Astrocyte (in vitro differentiated cells and primary cell): ENCODE data around the gene B3GALT2. TPM values are rescaled to one million over a fixed set of nuclear protein-coding genes. Genes with fewer than 3 reads are reported as not detected.

Source experiments
- DNase-seq: peaks from one replicate; pipeline ENCODE4 v3.0.0-alpha.2; 2010; ENCODE audit warnings: low read depth
- FAIRE-seq: peaks from 2 replicates; lab custom pipeline; 2011; peaks lifted over from hg19 to GRCh38; lab: Jason Lieb, UNC
- H2AFZ ChIP-seq: 2 replicates; pipeline ENCODE4 v1.6.0; 2012; ENCODE audit warnings: low read depth, low read length, inconsistent platforms
- H3K27ac ChIP-seq: 2 replicates; pipeline ENCODE4 v1.5.1; 2011; ENCODE audit warnings: low read depth, low read length, inconsistent platforms
- H3K27me3 ChIP-seq: 2 replicates; pipeline ENCODE4 v1.6.0; 2011; ENCODE audit warnings: low read length, inconsistent platforms; ENCODE audit not compliant: insufficient read depth
- H3K36me3 ChIP-seq: 2 replicates; pipeline ENCODE4 v1.5.1; 2011; ENCODE audit warnings: low read length, inconsistent platforms; ENCODE audit not compliant: insufficient read depth
- H3K4me1 ChIP-seq: 2 replicates; pipeline ENCODE4 v1.5.1; 2011; ENCODE audit warnings: low read length, inconsistent platforms; ENCODE audit not compliant: insufficient read depth
- H3K4me2 ChIP-seq: 2 replicates; pipeline ENCODE4 v1.6.0; 2012; ENCODE audit warnings: low read length, inconsistent platforms
- H3K4me3 ChIP-seq: 2 replicates; pipeline ENCODE4 v1.5.1; 2011; ENCODE audit warnings: low read depth, mild to moderate bottlenecking, low read length, inconsistent platforms; ENCODE audit not compliant: insufficient read depth
- H3K79me2 ChIP-seq: 2 replicates; pipeline ENCODE4 v1.6.0; 2012; ENCODE audit warnings: mild to moderate bottlenecking, low read length, inconsistent platforms; ENCODE audit not compliant: insufficient read depth
- H3K9ac ChIP-seq: 2 replicates; pipeline ENCODE4 v1.6.0; 2012; ENCODE audit warnings: mild to moderate bottlenecking, low read length, inconsistent platforms
- H3K9me3 ChIP-seq: 2 replicates; pipeline ENCODE4 v1.5.1; 2012; ENCODE audit warnings: low read depth, mild to moderate bottlenecking, low read length, inconsistent platforms; ENCODE audit not compliant: insufficient read depth
- H4K20me1 ChIP-seq: 2 replicates; pipeline ENCODE4 v1.6.0; 2012; ENCODE audit warnings: low read length, inconsistent platforms; ENCODE audit not compliant: insufficient read depth
- H3K27ac Mint-ChIP-seq: one replicate; pipeline ENCODE4 v1.8.0; 2021; ENCODE audit warnings: mild to moderate bottlenecking, mixed read lengths; ENCODE audit not compliant: unreplicated experiment
- H3K27me3 Mint-ChIP-seq: one replicate; pipeline ENCODE4 v1.8.0; 2021; ENCODE audit warnings: low read depth, mixed read lengths; ENCODE audit not compliant: unreplicated experiment
- H3K36me3 Mint-ChIP-seq: one replicate; pipeline ENCODE4 v1.8.0; 2021; ENCODE audit warnings: low read depth, mixed read lengths; ENCODE audit not compliant: unreplicated experiment
- H3K4me1 Mint-ChIP-seq: one replicate; pipeline ENCODE4 v1.8.0; 2021; ENCODE audit warnings: low read depth, mixed read lengths; ENCODE audit not compliant: unreplicated experiment
- H3K4me3 Mint-ChIP-seq: one replicate; pipeline ENCODE4 v1.8.0; 2021; ENCODE audit warnings: mild to moderate bottlenecking, moderate library complexity, mixed read lengths; ENCODE audit not compliant: unreplicated experiment
- H3K9me3 Mint-ChIP-seq: one replicate; pipeline ENCODE4 v1.8.0; 2021; ENCODE audit warnings: mild to moderate bottlenecking, mixed read lengths; ENCODE audit not compliant: unreplicated experiment
- EZH2 ChIP-seq: IDR thresholded peaks from 2 replicates; pipeline ENCODE4 v1.6.1; 2012; ENCODE audit warnings: mild to moderate bottlenecking, low read length, inconsistent platforms; ENCODE audit not compliant: insufficient read depth
- total RNA-seq: library from RNA; stranded (reverse); gene quantifications from 2 replicates; pipeline ENCODE4 v1.2.1, GENCODE V29; 2021
- TF ChIP-seq, protein P1 (sequence below): IDR thresholded peaks from 2 replicates; pipeline ENCODE4 v1.5.1; 2011; ENCODE audit warnings: low read depth, mild to moderate bottlenecking, inconsistent platforms, low read length, moderate library complexity; ENCODE audit not compliant: insufficient read depth

B3GALT2 gene
- total RNA-seq, 1 donor from 2014 or later: 0.39 TPM

DNA sequence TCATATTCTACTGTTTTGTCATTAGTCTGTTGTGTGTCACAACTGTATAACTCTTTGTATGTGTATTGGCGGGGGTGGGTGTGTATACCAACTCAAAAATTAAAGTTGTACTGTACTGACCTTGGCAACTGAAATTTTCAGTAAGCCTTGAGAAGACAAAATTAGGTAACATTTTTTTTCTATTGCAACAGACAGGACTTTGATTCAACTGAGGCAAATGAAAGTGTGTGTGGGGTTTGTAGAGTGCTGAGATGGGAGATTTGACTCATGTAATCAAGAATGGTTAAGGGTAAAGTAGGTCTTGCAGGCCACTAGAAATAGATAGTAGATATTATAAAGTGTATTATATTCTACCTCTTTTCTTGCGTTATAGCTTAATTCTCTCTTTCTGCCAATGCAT, 14.6 kb upstream of the B3GALT2 start:
- H3K9me3 ChIP-seq: no peaks in the 10 kb centered on the region
- H3K4me3 Mint-ChIP-seq: no peak overlapping the region
- TF ChIP-seq, protein P1, sequence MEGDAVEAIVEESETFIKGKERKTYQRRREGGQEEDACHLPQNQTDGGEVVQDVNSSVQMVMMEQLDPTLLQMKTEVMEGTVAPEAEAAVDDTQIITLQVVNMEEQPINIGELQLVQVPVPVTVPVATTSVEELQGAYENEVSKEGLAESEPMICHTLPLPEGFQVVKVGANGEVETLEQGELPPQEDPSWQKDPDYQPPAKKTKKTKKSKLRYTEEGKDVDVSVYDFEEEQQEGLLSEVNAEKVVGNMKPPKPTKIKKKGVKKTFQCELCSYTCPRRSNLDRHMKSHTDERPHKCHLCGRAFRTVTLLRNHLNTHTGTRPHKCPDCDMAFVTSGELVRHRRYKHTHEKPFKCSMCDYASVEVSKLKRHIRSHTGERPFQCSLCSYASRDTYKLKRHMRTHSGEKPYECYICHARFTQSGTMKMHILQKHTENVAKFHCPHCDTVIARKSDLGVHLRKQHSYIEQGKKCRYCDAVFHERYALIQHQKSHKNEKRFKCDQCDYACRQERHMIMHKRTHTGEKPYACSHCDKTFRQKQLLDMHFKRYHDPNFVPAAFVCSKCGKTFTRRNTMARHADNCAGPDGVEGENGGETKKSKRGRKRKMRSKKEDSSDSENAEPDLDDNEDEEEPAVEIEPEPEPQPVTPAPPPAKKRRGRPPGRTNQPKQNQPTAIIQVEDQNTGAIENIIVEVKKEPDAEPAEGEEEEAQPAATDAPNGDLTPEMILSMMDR: no peak
- no peak for TF ChIP-seq EZH2
- FAIRE-seq: no peak
- peaks cover 3% of the 10 kb centered on the region for H3K4me1 Mint-ChIP-seq
- H3K4me2 ChIP-seq: no peak overlapping the region
- no peak overlapping the region for H3K4me3 ChIP-seq
- H3K9me3 Mint-ChIP-seq: no peaks in the 10 kb centered on the region
- no peak for DNase-seq
- H4K20me1 ChIP-seq: peaks cover 12% of the 10 kb centered on the region
- no peaks in the 10 kb centered on the region for H3K27me3 Mint-ChIP-seq
- no peak overlapping the region for H3K9ac ChIP-seq
- peaks cover 58% of the 10 kb centered on the region for H3K79me2 ChIP-seq
- no peaks in the 10 kb centered on the region for H3K4me1 ChIP-seq
- no peak overlapping the region for H3K27ac ChIP-seq
- no peaks in the 10 kb centered on the region for H3K27me3 ChIP-seq
- H3K27ac Mint-ChIP-seq: no peak overlapping the region
- peaks cover 7% of the 10 kb centered on the region for H3K36me3 ChIP-seq
- H3K36me3 Mint-ChIP-seq: peaks cover 10% of the 10 kb centered on the region
- no peak overlapping the region for H2AFZ ChIP-seq

DNA sequence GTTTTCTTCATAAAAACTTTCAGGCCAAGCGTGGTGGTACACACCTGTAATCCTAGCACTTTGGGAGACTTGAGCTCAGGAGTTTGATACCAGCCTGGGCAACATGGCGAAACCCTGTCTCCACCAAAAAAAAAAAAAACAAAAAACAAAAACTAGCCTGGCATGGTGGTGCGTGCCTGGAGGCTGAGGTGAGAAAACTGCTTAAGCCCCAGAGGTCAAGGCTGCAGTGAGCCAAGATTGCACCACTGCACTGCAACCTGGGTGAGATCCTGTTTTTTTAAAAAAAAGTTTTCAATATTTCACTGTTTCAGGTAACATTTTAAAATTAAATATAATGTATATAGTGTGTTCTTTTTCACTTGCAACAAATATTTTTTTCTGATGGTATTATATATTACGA, 13.5 kb upstream of the B3GALT2 start:
- Histone ChIP-seq H2AFZ (no peak overlapping the region), H3K9ac (no peak overlapping the region), H3K27me3 (no peaks in the 10 kb centered on the region), H3K9me3 (no peaks in the 10 kb centered on the region), H3K27ac (no peak overlapping the region), H3K79me2 (peaks cover 69% of the 10 kb centered on the region), H3K36me3 (no peaks in the 10 kb centered on the region), H3K4me2 (no peak overlapping the region), H4K20me1 (peaks cover 17% of the 10 kb centered on the region), H3K4me1 (no peaks in the 10 kb centered on the region), H3K4me3 (no peak overlapping the region)
- H3K27ac Mint-ChIP-seq: no peak overlapping the region
- H3K4me3 Mint-ChIP-seq: no peak overlapping the region
- DNase-seq: no peak
- H3K9me3 Mint-ChIP-seq: no peaks in the 10 kb centered on the region
- peaks cover 3% of the 10 kb centered on the region for H3K4me1 Mint-ChIP-seq
- peaks cover 5% of the 10 kb centered on the region for H3K36me3 Mint-ChIP-seq
- no peaks in the 10 kb centered on the region for H3K27me3 Mint-ChIP-seq
- TF ChIP-seq, protein P1: no peak
- no peak for TF ChIP-seq EZH2
- no peak for FAIRE-seq

DNA sequence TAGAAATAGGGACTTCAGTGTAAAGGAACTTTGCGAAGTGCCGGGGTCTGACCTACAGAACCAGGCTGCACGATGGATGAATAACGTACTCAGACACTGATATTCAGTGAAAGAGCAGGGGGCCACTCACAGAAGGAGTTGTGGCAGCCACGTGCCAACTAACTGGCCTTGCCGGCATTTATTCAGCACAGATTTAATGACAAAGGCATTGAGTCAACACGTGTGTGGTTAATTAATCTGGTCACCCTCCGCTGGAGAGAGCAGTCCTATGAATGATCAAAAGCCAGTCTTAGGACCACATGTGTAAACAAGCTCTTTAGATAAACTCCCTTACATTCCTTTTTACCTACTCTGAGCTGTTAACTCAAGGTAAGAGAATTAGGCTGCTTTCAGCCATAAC, 6.2 kb upstream of the B3GALT2 start:
- H3K4me2 ChIP-seq: no peak overlapping the region
- no peak overlapping the region for H3K9ac ChIP-seq
- H3K9me3 ChIP-seq: no peaks in the 10 kb centered on the region
- H4K20me1 ChIP-seq: peaks cover 24% of the 10 kb centered on the region
- no peaks in the 10 kb centered on the region for H3K27me3 ChIP-seq
- Mint-ChIP-seq H3K36me3 (peaks cover 10% of the 10 kb centered on the region), H3K4me1 (peaks cover 13% of the 10 kb centered on the region), H3K9me3 (no peaks in the 10 kb centered on the region), H3K27me3 (no peaks in the 10 kb centered on the region), H3K4me3 (no peak overlapping the region), H3K27ac (no peak overlapping the region)
- TF ChIP-seq, protein P1: no peak
- TF ChIP-seq EZH2: no peak
- H3K79me2 ChIP-seq: peaks cover 92% of the 10 kb centered on the region
- H2AFZ ChIP-seq: no peak overlapping the region
- H3K36me3 ChIP-seq: no peaks in the 10 kb centered on the region
- no peak overlapping the region for H3K27ac ChIP-seq
- no peak for FAIRE-seq
- no peak for DNase-seq
- no peaks in the 10 kb centered on the region for H3K4me1 ChIP-seq
- no peak overlapping the region for H3K4me3 ChIP-seq
